Stimulated activated CD4-positive, alpha-beta T cell treated with anti-CD3 and anti-CD28 coated beads, Interleukin-4, amount 100 ng/mL, for 4 hours (primary cell): ENCODE data around the gene RBFA.
A peak's percentile ranks its signal among the peaks of the same experiment; 100 is the strongest.

ENCODE experiments used
- DNase-seq, 2 experiments: peaks; one replicate each; pipeline ENCODE4 v3.0.0-alpha.2; 2020

The RBFA gene

DNA sequence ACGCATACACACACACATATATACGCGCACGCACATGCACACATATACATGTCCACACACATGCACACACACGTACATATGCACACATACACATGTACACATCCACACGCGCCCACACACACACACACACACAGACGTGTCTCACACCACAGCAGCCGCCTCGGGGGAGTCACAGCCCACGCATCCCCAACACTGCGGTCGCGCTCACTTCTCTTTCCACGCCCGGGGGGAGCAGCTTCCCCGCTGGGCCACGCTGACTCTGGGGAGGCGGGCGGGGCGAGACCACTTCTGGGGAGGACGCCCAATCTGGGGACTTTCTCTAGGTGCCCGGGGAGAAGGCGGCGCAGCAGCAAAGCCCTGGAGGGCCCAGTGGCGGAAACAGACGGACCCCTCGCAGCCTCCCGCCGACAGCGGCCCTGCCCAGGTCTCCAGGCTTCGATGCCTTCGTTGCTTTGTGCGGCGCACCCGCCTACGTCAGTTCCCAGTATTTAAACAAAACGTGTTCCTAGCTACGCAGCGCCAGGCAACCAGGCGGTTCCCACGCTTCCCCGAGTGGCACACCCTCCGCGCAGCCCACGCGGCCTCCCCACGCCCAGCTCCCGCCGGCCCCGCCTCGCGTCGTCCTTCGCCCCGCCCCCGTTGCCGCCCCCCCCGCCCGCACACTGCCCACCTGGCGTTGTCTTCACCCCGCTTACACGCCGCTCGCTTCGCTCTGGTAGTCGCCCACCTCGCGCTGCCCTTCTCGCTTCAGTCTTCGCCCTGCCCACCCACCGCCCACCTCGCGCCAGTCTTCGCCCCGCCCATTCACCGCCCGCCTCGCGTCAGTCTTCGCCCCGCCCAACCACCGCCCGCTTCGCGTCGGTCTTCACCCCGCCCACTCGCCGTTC is 810 bp upstream of the RBFA start:
- DNase-seq = peak; percentile 57 to 91

DNA sequence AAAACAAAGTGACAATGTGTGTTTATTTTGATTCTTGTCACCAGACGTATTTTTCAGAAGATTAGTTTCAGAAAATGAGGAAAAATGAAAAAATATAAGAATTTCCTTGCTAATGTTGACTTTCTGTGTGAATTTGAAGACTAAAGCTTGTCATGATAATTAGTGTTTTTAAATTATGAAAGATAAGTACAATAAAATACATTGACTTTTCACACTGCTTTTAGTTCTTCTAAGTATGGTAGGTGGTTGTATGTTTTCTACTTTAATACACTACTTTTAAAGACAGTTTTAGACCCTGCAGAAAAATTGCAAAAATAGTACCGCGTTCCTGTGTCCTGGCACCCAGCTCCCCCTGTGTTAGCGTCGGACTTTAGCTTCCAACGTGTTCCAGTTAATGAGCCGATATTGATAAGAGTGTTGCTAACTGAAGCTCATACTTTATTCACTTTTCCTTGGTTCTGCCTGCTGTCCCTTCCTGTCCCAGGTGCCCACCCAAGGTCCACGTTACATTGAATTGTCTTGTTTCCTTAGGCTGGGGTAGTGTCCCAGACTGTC is 695 bp downstream of the RBFA start:
- DNase-seq = no peak

DNA sequence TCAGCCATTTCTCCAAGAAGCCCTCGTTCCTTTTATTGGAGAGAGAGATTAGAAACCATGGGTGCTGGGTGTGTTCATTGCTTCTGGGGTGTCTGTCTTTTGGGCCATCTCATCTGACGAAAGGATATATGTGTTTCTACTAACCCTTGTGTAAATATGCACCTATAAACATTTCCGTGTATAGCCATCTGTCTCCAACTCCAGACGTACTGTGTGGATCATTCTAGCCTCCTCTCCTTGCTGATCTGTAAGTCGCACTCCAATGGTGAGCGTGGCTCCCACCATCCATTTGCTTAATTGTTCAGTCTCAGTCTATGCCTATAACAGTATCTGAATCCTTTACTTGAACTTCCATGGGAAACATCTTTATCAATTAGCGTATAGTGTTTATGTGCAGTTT is 1.8 kb downstream of the RBFA start:
- DNase-seq = no peak

DNA sequence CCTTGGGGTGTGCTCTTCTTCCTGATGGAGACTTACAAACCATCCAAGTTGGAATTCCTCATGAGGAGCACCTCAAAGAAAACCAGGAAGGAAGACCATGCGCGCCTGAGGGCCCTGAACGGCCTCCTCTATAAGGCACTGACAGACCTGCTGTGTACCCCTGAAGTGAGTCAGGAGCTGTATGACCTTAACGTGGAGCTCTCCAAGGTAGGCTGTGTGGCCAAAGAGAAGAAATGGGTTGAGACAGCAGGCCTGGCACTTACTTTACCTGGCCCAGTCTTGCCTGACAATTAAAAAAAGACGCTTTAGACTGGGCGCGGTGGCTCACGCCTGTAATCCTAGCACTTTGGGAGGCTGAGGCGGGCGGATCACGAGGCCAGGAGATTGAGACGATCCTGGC is 3.1 kb downstream of the RBFA start:
- no peak for DNase-seq

- DNase-seq = no peak
Observed at GRCh38 chr18:80037869-80038630, 3.8 kb downstream of the RBFA start.

- no peak for DNase-seq
Observed at GRCh38 chr18:80040515-80040914, 6.3 kb downstream of the RBFA start.

GRCh38 chr18:80041424-80041823 is 7.2 kb downstream of the RBFA start:
- DNase-seq = no peak

- no peak for DNase-seq
Observed at GRCh38 chr18:80042785-80043184, 8.6 kb downstream of the RBFA start.

GRCh38 chr18:80044072-80044471 is 9.8 kb downstream of the RBFA start:
- no peak for DNase-seq

GRCh38 chr18:80046011-80046410 is 11.8 kb downstream of the RBFA start:
- no peak for DNase-seq

GRCh38 chr18:80046431-80046830 is 12.2 kb downstream of the RBFA start:
- no peak for DNase-seq

GRCh38 chr18:80046961-80047541 is 12.8 kb downstream of the RBFA start:
- no peak for DNase-seq

GRCh38 chr18:80050797-80051196 is 16.6 kb downstream of the RBFA start:
- DNase-seq = no peak

DNA sequence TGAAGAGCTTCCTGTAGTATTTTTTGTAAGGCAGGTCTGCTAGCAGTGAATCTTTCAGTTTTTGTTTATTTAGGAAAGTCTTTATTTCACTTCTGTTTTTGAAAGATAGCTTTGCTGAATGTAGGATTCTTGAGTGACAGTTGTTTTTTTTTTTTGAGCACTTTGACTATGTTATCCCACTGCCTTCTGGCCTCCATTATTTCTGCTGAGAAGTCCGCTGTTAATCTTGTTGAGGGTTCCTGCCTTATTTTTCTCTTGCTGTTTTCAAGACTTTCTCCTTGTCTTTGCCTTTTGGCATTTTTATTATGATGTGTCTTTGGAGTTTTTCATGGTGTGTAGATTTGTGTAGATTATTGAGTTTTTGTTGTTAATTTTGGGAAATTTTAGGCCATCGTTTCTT is 21.9 kb downstream of the RBFA start:
- no peak for DNase-seq

- DNase-seq = no peak
Observed at GRCh38 chr18:80059945-80060344, 25.7 kb downstream of the RBFA start.

DNA sequence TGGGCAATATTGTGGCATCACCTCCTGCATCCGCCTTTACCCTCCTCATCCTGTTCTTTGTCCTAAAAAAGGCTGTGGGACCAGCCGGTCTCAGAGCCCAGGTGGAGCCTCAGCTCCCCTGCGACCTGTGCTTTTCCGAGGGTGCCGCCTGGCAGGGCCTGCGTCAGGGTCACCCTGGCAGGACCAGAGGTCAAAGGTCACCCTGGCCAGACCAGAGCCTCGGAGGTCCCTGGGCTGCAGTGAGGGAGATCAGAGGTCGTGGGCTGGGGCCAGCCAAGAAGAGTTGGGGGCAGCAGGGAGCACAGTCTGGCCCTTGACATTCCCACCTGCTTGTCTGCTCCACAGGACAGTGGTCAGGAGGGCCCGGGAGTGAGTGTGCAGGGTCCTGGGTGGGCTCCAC is 31.5 kb downstream of the RBFA start:
- no peak for DNase-seq

GRCh38 chr18:80067321-80067720 is 33.1 kb downstream of the RBFA start:
- DNase-seq = no peak

GRCh38 chr18:80067897-80068296 is 33.7 kb downstream of the RBFA start:
- DNase-seq = no peak

- no peak for DNase-seq
Observed at GRCh38 chr18:80068571-80069272, 34.5 kb downstream of the RBFA start.

DNA sequence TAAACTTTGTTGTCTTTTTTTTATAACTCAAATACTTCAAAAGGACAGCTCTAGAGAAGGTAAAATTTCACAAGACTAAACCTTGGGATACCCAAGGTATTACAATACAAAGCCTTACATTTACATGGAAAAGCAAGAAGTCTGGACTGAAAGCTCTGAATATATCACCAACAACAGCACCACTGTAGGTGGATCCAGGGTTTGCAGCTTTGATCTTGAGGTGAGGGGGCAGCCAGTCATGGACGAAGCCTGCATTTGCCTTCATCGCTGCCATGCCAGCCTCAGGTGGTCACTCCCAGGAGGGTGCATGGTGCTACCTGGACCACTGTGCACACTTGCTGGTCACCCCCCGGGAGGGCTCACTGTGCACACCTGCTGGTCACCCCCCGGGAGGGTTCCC is 36.6 kb downstream of the RBFA start:
- DNase-seq = no peak

DNA sequence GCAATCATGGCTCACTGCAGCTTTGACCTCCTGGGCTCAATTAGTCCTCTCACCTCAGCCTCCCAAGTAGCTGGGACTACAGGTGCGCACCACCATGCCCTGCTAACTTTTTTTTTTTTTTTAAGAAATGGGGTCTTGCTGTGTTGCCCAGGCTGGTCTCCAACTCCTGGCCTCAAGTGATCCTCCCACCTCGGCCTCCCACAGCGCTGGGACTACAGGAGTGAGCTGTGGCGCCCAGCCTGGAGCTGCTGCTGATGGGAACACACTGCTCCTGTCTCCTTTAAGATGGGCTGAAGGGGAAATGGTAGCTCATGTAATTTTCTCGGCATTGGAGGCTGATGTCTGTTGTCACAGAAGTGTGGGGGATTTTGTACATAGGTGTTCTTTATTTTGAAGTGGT is 39.9 kb downstream of the RBFA start:
- DNase-seq = no peak

DNA sequence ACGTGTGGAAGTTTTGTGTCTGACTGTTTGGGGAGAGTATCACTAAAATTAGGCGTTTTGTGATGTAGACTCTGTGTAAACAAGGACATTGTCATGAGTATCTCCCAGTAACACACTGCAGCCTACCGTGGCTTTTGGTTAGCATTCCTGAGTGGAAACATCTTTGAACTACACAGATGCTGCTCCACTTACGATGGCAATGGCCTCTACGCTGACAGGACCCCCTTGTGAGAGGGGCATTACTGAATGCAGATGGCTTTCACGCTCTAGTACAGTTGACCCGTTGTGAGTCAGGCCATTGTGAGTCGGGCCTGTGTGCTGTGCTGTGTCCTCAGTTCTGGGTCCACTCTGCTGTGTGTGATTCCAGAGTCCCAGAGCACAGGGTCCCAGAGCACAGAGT is 40.5 kb downstream of the RBFA start:
- DNase-seq = no peak

DNA sequence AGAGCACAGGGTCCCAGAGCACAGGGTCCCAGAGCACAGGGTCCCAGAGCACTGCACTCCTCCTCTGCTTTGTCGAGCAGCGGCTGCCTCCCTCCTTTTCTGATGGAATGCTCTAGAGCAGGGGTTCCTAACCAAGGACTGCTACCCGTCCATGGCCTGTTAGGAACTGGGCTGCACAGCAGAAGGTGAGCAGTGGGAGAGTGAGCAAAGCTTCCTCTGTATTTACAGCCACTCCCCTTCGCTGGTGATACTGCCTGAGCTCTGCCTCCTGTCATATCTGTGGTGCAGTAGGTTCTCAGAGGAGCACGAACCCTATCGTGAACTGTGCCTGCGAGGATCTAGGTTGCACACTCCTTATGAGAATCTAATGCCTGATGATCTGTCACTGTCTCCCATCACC is 41.7 kb downstream of the RBFA start:
- no peak for DNase-seq
